HepG2 (cell line): ENCODE results near the gene AIDA. TPM values are rescaled to one million over a fixed set of nuclear protein-coding genes. Genes with fewer than 3 reads are reported as not detected.

Experiments used
- ATAC-seq: fragments of 200-7000 bp; cut with Tn5 transposase; 3 replicates; pipeline ENCODE4 v1.9.1; 2020; ENCODE audit warnings: mild to moderate bottlenecking, moderate library complexity
- BruUV-seq: library from RNA; stranded (reverse); fragments of 400-500 nt; replicated peaks from 2 replicates; lab custom pipeline; 2021; lab: Mats Ljungman, UMichigan
- CTCF ChIA-PET: fragments of 300-600 bp; formaldehyde crosslinking; extraction: SDS; loops from one replicate; lab custom pipeline; 2021; ENCODE audit warnings: low total read pairs, inconsistent platforms, low intra/inter-chr PET ratio; lab: Yijun Ruan, JAX
- POLR2A ChIA-PET: fragments of 350-600 bp; sonication (Branson Sonifier 250); formaldehyde crosslinking; loops from one replicate; lab custom pipeline; 2020; ENCODE audit warnings: antibody characterized with exemption, inconsistent platforms; lab: Yijun Ruan, JAX
- DNase-seq: peaks from one replicate; pipeline ENCODE4 v3.0.0-alpha.2; 2015; ENCODE audit warnings: low spot score
- FAIRE-seq: peaks from 3 replicates; lab custom pipeline; 2011; peaks lifted over from hg19 to GRCh38; lab: Jason Lieb, UNC
- H2AFZ ChIP-seq: one replicate; pipeline ENCODE4 v1.6.1; 2011; ENCODE audit warnings: low read length, inconsistent platforms
- H3K27ac ChIP-seq: fragments of 300-600 bp; 3 replicates; pipeline ENCODE4 v1.8.0; 2011; ENCODE audit warnings: mixed run types, mild to moderate bottlenecking, mixed read lengths, low read length, inconsistent platforms; ENCODE audit not compliant: insufficient read depth; ENCODE audit errors: extremely low read length
- H3K27me3 ChIP-seq, 2 experiments: fragments of 200-600 bp in 1 of 2; 2 replicates in 1 of 2; 3 replicates in 1 of 2; pipeline versions ENCODE4 v1.6.0 to v1.8.0; 2011; ENCODE audit warnings: low read length in 2 of 2, mild to moderate bottlenecking in 2 of 2, moderate library complexity in 2 of 2, inconsistent platforms in 1 of 2; ENCODE audit not compliant: insufficient read depth in 2 of 2, control insufficient read depth in 1 of 2
- H3K36me3 ChIP-seq, 2 experiments: fragments of 200-600 bp in 1 of 2; replicated peaks in 1 of 2; 2 replicates in 1 of 2; 3 replicates in 1 of 2; pipeline versions ENCODE4 v1.5.1 to v1.8.0; 2011; ENCODE audit warnings: low read length in 2 of 2, inconsistent platforms in 1 of 2; ENCODE audit not compliant: insufficient read depth in 2 of 2, control insufficient read depth in 1 of 2
- H3K4me1 ChIP-seq: 2 replicates; pipeline ENCODE4 v1.5.1; 2012; ENCODE audit warnings: low read length, inconsistent platforms; ENCODE audit not compliant: insufficient read depth
- H3K4me2 ChIP-seq: 2 replicates; pipeline ENCODE4 v1.6.0; 2011; ENCODE audit warnings: low read depth, low read length, inconsistent platforms
- H3K4me3 ChIP-seq, 3 experiments: fragments of 200-600 bp in 1 of 3; sonication (generic), shearing (Covaris generic) in 1 of 3; replicated peaks in 1 of 3; 2 replicates each; pipeline ENCODE4 v1.5.1; 2011 to 2016; ENCODE audit warnings: low read length in 3 of 3, inconsistent platforms in 2 of 3, low read depth in 2 of 3, mild to moderate bottlenecking in 2 of 3, control low read depth in 1 of 3, mixed read lengths in 1 of 3; ENCODE audit not compliant: insufficient read depth in 1 of 3
- H3K79me2 ChIP-seq: one replicate; pipeline ENCODE4 v1.6.1; 2011; ENCODE audit warnings: low read length, inconsistent platforms; ENCODE audit not compliant: insufficient read depth
- H3K9ac ChIP-seq: 2 replicates; pipeline ENCODE4 v1.6.0; 2011; ENCODE audit warnings: mild to moderate bottlenecking, low read depth, low read length, inconsistent platforms; ENCODE audit not compliant: insufficient read depth
- H3K9me3 ChIP-seq: 2 replicates; pipeline ENCODE4 v1.5.1; 2012; ENCODE audit warnings: mild to moderate bottlenecking, low read length
- H4K20me1 ChIP-seq: 2 replicates; pipeline ENCODE4 v1.6.0; 2011; ENCODE audit warnings: inconsistent platforms, mild to moderate bottlenecking, low read length, moderate library complexity; ENCODE audit not compliant: insufficient read depth
- ARNTL ChIP-seq: sonication (generic); formaldehyde crosslinking; IDR thresholded peaks from 2 replicates; pipeline ENCODE4 v1.4.0; 2020; ENCODE audit warnings: mild to moderate bottlenecking, missing genetic modification reagents
- CREBL2 ChIP-seq: sonication (generic); formaldehyde crosslinking; IDR thresholded peaks from 2 replicates; pipeline ENCODE4 v1.8.1; 2023; ENCODE audit warnings: missing genetic modification reagents, mild to moderate bottlenecking, borderline replicate concordance
- HCFC1 ChIP-seq: fragments of 150-350 bp; IDR thresholded peaks from 2 replicates; pipeline ENCODE4 v1.6.1; 2014; ENCODE audit warnings: low read depth, low read length
- HNF4A ChIP-seq: sonication (generic); formaldehyde crosslinking; IDR thresholded peaks from 2 replicates; pipeline ENCODE4 v1.4.0; 2020; ENCODE audit warnings: missing genetic modification reagents
- MIXL1 ChIP-seq: IDR thresholded peaks from 2 replicates; pipeline ENCODE4 v1.6.1; 2016
- POLR2A ChIP-seq, 2 experiments: IDR thresholded peaks; 2 replicates each; pipeline ENCODE4 v1.6.1; 2011; ENCODE audit warnings: low read depth in 2 of 2, low read length in 2 of 2, mild to moderate bottlenecking in 1 of 2, moderate library complexity in 1 of 2; ENCODE audit not compliant: insufficient read depth in 1 of 2
- PRDM4 ChIP-seq: sonication (generic); formaldehyde crosslinking; IDR thresholded peaks from 2 replicates; pipeline ENCODE4 v1.9.0; 2021; ENCODE audit warnings: missing genetic modification reagents, borderline replicate concordance
- REXO4 ChIP-seq: sonication (generic); formaldehyde crosslinking; IDR thresholded peaks from 2 replicates; pipeline ENCODE4 v1.8.0; 2022; ENCODE audit warnings: missing genetic modification reagents, mild to moderate bottlenecking, borderline replicate concordance
- ZFP37 ChIP-seq: sonication (generic); formaldehyde crosslinking; IDR thresholded peaks from 2 replicates; pipeline ENCODE4 v1.4.0; 2020; ENCODE audit warnings: missing genetic modification reagents, borderline replicate concordance
- ZNF143 ChIP-seq: sonication (generic); formaldehyde crosslinking; IDR thresholded peaks from 2 replicates; pipeline ENCODE4 v1.4.0; 2020; ENCODE audit warnings: missing genetic modification reagents
- ZNF468 ChIP-seq: sonication (generic); formaldehyde crosslinking; IDR thresholded peaks from 2 replicates; pipeline ENCODE4 v1.8.0; 2022; ENCODE audit warnings: mild to moderate bottlenecking, moderate library complexity, missing genetic modification reagents
- ZNF510 ChIP-seq: sonication (generic); formaldehyde crosslinking; IDR thresholded peaks from 2 replicates; pipeline ENCODE4 v1.4.0; 2020; ENCODE audit warnings: low read depth, mild to moderate bottlenecking, missing genetic modification reagents
- ZNF747 ChIP-seq: sonication (generic); formaldehyde crosslinking; IDR thresholded peaks from 2 replicates; pipeline ENCODE4 v1.8.1; 2023; ENCODE audit warnings: missing genetic modification reagents, mild to moderate bottlenecking, borderline replicate concordance
- WGBS: methylation state at CpG from one replicate; pipeline ENCODE4 v1.1.6; 2017; ENCODE audit warnings: low lambda C conversion rate; 5-methylcytosine and 5-hydroxymethylcytosine counted together
- in situ Hi-C: cut with HindIII; loops from 2 replicates; pipeline ENCODE4 v1.10.0; 2017; ENCODE audit warnings: low pct_unique_long_range_greater_than_20kb; ENCODE audit not compliant: extremely low pct_ligation_motif_present
- intact Hi-C: fragments of 100-400 bp; cut with micrococcal nuclease; formaldehyde crosslinking; loops from one replicate; pipeline ENCODE4 v1.10.0; 2022; ENCODE audit not compliant: unreplicated experiment
- polyA plus RNA-seq, 8 experiments: library from polyadenylated mRNA; depleted of rRNA in 3 of 8; stranded (reverse) in 7 of 8; unstranded in 1 of 8; fragments of >200 nt; fragmentation: Illumina TruSeq in 4 of 8; extraction: Trizol in 4 of 8; gene quantifications; 2 replicates each; pipeline versions ENCODE4 v1.2.1 to v1.2.3, GENCODE V29; 2011 to 2016; ENCODE audit warnings: low read depth in 4 of 8, missing spikeins in 1 of 8, mixed read lengths in 1 of 8; ENCODE audit not compliant: insufficient read depth in 1 of 8
- total RNA-seq, 5 experiments: library from RNA; depleted of rRNA; stranded (reverse); fragments of >200 nt; fragmentation: Illumina TruSeq; extraction: Trizol; gene quantifications; 2 replicates each; pipeline ENCODE4 v1.2.3, GENCODE V29; 2016; ENCODE audit warnings: low read depth in 1 of 5
- TF ChIP-seq, protein P1 (sequence below), 2 experiments: sonication (generic) in 1 of 2; formaldehyde crosslinking in 1 of 2; IDR thresholded peaks; 2 replicates each; pipeline versions ENCODE4 v1.6.1 to v1.9.0; 2014 to 2022; ENCODE audit warnings: antibody characterized with exemption in 1 of 2, borderline replicate concordance in 1 of 2, inconsistent platforms in 1 of 2, low read depth in 1 of 2, missing genetic modification reagents in 1 of 2

AIDA gene
- total and polyA plus RNA-seq, 2 of the 13 experiments (the other 11 are each of a cell fraction or from before 2014, with no cell fraction given), result 17.5 to 35.4 TPM

GRCh38 chr1:222732216-222733159 lies 20.2 kb upstream of the AIDA start (continued):
- TF ChIP-seq, protein P1, sequence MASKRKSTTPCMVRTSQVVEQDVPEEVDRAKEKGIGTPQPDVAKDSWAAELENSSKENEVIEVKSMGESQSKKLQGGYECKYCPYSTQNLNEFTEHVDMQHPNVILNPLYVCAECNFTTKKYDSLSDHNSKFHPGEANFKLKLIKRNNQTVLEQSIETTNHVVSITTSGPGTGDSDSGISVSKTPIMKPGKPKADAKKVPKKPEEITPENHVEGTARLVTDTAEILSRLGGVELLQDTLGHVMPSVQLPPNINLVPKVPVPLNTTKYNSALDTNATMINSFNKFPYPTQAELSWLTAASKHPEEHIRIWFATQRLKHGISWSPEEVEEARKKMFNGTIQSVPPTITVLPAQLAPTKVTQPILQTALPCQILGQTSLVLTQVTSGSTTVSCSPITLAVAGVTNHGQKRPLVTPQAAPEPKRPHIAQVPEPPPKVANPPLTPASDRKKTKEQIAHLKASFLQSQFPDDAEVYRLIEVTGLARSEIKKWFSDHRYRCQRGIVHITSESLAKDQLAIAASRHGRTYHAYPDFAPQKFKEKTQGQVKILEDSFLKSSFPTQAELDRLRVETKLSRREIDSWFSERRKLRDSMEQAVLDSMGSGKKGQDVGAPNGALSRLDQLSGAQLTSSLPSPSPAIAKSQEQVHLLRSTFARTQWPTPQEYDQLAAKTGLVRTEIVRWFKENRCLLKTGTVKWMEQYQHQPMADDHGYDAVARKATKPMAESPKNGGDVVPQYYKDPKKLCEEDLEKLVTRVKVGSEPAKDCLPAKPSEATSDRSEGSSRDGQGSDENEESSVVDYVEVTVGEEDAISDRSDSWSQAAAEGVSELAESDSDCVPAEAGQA (IDR thresholded peaks at IDR 0.05; ENCODE audit: low read depth), result no peak
- TF ChIP-seq, protein P1 (CRISPR knock-in tag; IDR thresholded peaks at IDR 0.05; ENCODE audit: borderline replicate concordance), result no peak
- no peak for TF ChIP-seq ZFP37 (CRISPR knock-in tag)

GRCh38 chr1:222730866-222731265 lies 18.6 kb upstream of the AIDA start:
- FAIRE-seq, result no peak
- Histone ChIP-seq H3K4me2 (no peak overlapping the region), H3K4me3 (no peak overlapping the region), H3K27me3 (no peaks in the 10 kb centered on the region), H3K9me3 (no peaks in the 10 kb centered on the region), H3K9ac (no peak overlapping the region), H3K4me1 (no peaks in the 10 kb centered on the region), H3K36me3 (peaks cover 5 to 76% of the 10 kb centered on the region in 2 experiments), H4K20me1 (no peaks in the 10 kb centered on the region), H3K79me2 (no peaks in the 10 kb centered on the region), H3K27ac (no peak overlapping the region), H2AFZ (no peak overlapping the region)
- ATAC-seq, result no peak
- ChIA-PET POLR2A (no interaction called here), CTCF (no interaction called here)
- intact Hi-C loops (no loop called here), in situ Hi-C loops (no loop called here)
- DNase-seq, result no peak
- no TSS peak for BruUV-seq
- WGBS, result 97% methylated on average over 1 of the region's 1 CpG
- TF ChIP-seq ZNF747 (CRISPR knock-in tag) (no peak), POLR2A (IDR thresholded peaks at IDR 0.05; ENCODE audit: insufficient read depth in 1 of 2, low read depth in 2 of 2, low read length in 2 of 2) (no peak), ZNF510 (CRISPR knock-in tag) (no peak), PRDM4 (CRISPR knock-in tag) (no peak), ZNF143 (CRISPR knock-in tag) (no peak), MIXL1 (CRISPR knock-in tag) (no peak), REXO4 (CRISPR knock-in tag) (no peak), HCFC1 (no peak), ZNF468 (CRISPR knock-in tag) (no peak), HNF4A (no peak), ARNTL (no peak), CREBL2 (CRISPR knock-in tag) (no peak)
